HG02870 (cell line): ENCODE measurements around the gene ITPA.

Experiments
- ATAC-seq: cut with Tn5 transposase; IDR thresholded peaks from one replicate; pipeline ENCODE4 v1.9.1; 2021; ENCODE audit warnings: mild to moderate bottlenecking, moderate library complexity; ENCODE audit not compliant: unreplicated experiment

The ITPA gene

GRCh38 chr20:3226864-3227263, 17.6 kb downstream of the ITPA start:
- ATAC-seq: no peak

GRCh38 chr20:3227506-3227905, 18.2 kb downstream of the ITPA start:
- ATAC-seq: no peak

- ATAC-seq: no peak
Observed at GRCh38 chr20:3227936-3228749, 18.8 kb downstream of the ITPA start.

GRCh38 chr20:3228750-3229032, 19.4 kb downstream of the ITPA start:
- ATAC-seq: no peak

- no peak for ATAC-seq
Observed at GRCh38 chr20:3229158-3229557, 19.9 kb downstream of the ITPA start.

- no peak for ATAC-seq
Observed at GRCh38 chr20:3229798-3230197, 20.5 kb downstream of the ITPA start.

GRCh38 chr20:3231116-3231515, 21.8 kb downstream of the ITPA start:
- ATAC-seq: no peak

GRCh38 chr20:3231889-3232588, 22.7 kb downstream of the ITPA start:
- no peak for ATAC-seq

- no peak for ATAC-seq
Observed at GRCh38 chr20:3233131-3233990, 24.1 kb downstream of the ITPA start.

- no peak for ATAC-seq
Observed at GRCh38 chr20:3233991-3234498, 24.7 kb downstream of the ITPA start.

GRCh38 chr20:3235666-3236324, 26.5 kb downstream of the ITPA start:
- no peak for ATAC-seq

GRCh38 chr20:3237011-3237957, 28.0 kb downstream of the ITPA start:
- no peak for ATAC-seq

GRCh38 chr20:3237958-3238615, 28.8 kb downstream of the ITPA start:
- no peak for ATAC-seq

GRCh38 chr20:3238616-3239025, 29.3 kb downstream of the ITPA start:
- no peak for ATAC-seq

GRCh38 chr20:3239026-3239866, 29.9 kb downstream of the ITPA start, which contains the start of gene SLC4A11:
SLC4A11 (minus strand) TSS chr20:3239190; CDS start chr20:3239137, 53 bp downstream.
- ATAC-seq: no peak

- ATAC-seq: no peak
Observed at GRCh38 chr20:3239867-3240775, 30.8 kb downstream of the ITPA start.

- no peak for ATAC-seq
Observed at GRCh38 chr20:3240776-3241363, 31.6 kb downstream of the ITPA start.
